HG02840 (cell line): ENCODE data around the gene GNB1.

ENCODE experiments used
- ATAC-seq: cut with Tn5 transposase; IDR thresholded peaks from one replicate; pipeline ENCODE4 v1.9.1; 2021; ENCODE audit warnings: mild to moderate bottlenecking, moderate library complexity, moderate number of reproducible peaks; ENCODE audit not compliant: unreplicated experiment, low FRiP score

GNB1 gene

GRCh38 chr1:1832820-1833219, 58.1 kb downstream of the GNB1 start:
- ATAC-seq: no peak

GRCh38 chr1:1832166-1832565, 58.7 kb downstream of the GNB1 start:
- no peak for ATAC-seq

- no peak for ATAC-seq
Measured at GRCh38 chr1:1827089-1827848, 63.6 kb downstream of the GNB1 start.

- ATAC-seq: no peak
Measured at GRCh38 chr1:1826356-1827088, 64.4 kb downstream of the GNB1 start.

GRCh38 chr1:1825217-1825616, 65.7 kb downstream of the GNB1 start:
- no peak for ATAC-seq

GRCh38 chr1:1819762-1820161, 71.1 kb downstream of the GNB1 start:
- no peak for ATAC-seq

DNA sequence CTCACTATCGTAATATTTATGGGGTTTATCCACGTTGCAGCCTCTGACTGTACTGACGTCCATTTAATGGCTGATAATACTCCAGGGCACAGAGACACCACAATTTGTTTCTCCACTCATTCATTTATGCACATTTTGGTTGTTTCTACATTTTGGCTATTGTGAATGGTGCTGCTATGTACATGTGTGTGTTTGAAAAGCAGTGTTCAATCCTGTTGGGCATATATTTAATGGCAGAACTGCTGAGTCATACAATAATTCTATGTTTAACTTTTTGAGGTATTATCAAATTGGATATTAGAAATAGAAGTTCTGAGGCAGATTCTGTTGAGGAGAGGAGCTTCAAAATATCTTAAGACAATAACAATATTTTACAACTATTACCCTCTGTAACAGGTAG, 73.7 kb downstream of the GNB1 start:
- no peak for ATAC-seq

DNA sequence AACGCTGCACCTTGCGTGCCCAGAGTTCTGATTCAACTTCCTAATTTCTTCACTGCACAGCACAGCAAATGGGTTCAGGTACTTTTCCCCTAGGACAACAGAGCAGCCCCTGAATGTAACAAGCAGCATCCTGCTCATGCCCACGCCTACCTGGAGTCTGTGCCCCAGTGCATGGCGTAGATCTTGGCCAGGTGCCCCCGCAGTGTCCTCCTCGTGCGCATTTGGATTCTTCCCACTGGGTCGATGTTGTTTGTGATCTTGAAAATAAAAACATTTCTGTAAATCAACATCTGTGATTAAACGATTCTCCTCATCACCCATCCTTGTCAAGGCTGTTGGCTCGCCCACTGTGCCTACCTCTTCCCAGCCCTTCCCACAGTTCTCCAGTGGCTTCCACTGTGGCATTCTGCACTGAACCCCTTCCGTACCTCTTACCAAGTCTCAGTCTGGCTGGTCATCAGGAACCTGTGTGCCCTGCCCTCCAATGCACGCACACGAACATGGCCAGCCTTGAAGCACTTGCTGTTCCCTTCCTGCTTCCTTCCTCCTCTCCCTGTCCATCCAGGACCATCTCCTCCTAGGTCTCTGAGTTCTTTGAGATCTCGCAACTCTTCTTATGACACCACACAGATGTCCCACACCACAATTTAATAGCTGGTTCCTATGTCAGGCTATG, 75.1 kb downstream of the GNB1 start:
- no peak for ATAC-seq

GRCh38 chr1:1809489-1809888, 81.4 kb downstream of the GNB1 start:
- ATAC-seq: no peak

DNA sequence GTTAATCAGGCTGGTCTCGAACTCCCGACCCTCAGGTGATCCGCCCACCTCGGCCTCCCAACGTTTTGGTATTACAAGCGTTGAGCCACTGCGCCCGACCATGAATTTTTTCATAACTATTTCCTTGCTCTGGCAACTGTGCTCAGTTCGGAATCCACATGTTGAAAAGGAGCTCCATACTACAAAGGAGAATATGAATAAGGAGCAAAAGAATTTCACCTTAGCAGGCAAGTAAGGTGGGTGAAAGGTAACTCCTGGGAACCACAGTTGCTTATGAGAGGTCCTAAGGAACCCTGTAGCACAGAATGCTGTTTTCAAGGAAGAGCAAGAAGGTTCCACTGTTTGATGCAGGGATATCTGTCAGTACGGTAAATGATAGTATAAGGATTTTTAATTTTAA, 82.7 kb downstream of the GNB1 start:
- ATAC-seq: no peak

DNA sequence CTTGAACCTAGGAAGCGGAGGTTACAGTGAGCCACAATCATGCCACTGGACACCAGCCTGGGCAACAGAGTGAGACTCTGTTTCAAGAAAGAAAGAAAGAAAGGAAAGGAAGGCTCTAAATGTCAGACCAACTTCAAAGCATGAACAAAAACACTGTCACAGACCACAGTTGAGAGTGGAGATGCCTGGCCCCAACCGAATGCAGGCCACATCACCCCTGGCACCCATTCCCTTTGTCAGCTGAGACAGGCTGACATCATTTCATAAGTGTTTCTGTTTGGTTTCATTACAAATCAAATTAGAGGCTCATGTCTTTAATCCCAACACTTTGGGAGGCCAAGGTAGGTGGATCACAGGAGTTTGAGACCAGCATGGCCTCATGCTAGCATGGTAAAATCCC, 84.0 kb downstream of the GNB1 start:
- ATAC-seq: no peak

- no peak for ATAC-seq
Measured at GRCh38 chr1:1804301-1804700, 86.6 kb downstream of the GNB1 start.

DNA sequence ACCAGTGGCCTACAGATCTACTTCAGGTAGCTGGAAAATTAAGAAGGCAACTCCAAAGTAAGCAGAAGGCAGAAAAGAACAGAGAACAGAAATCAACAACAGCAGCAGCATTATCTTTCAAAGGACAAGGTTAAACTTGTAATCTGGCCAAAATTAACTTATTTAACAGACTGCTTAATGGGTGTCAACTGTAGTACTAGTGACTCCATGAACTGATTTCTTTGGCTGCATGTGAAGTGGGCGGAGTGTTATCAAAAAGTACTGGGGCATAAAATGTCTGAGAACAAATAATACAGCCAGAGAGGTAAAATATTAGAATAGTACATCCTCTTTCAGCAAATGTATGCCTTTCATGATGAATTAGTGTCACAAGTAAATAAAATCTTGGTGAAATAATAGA, 88.0 kb downstream of the GNB1 start:
- ATAC-seq: no peak

DNA sequence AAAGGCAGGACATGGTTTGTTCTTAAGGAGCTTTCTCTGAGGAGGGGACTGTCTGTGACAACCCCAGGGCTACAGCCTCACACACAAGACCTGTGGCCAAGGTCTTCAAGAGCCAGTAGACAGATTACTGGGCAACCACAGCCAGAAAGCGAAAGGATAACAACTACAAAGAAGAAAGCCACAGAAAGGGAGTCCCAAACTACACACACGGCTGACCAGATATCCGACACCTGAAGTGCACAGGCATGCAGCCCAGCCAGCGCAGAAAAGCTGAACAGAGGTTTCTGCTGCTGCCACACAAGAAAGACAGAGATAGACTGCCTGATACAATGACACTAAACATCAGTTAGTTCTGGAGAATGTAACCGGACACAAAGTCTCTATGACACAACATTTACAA, 91.2 kb downstream of the GNB1 start:
- no peak for ATAC-seq

DNA sequence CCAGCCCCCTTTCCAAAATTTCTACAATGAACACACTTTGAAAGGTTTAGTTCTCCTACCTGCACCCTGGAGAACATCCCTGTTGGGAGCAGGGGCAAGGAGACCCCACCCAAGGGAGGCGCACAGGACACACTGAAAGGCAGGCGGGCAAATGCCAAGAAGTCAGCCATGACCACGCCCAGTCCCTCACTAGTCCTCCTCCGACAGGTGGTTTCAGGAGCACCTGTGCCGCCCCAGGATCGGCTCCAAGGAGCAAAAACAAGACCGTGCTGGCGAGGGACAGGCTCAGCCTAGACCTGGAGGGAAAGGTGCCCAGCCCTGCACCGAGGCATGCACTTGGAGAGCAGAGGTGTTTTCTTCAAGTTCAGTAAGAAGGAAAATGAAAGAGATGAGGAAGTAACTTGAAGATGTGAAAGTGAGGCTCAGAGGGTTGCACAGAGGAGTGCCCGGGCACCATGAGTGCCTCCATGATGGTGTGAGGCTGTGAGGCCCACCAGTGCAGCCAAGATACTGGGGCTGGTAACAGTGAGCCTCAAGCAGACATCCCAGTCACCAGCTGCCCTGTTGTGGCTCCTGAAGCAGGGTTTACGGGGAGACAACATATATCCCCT, 93.1 kb downstream of the GNB1 start:
- ATAC-seq: no peak

DNA sequence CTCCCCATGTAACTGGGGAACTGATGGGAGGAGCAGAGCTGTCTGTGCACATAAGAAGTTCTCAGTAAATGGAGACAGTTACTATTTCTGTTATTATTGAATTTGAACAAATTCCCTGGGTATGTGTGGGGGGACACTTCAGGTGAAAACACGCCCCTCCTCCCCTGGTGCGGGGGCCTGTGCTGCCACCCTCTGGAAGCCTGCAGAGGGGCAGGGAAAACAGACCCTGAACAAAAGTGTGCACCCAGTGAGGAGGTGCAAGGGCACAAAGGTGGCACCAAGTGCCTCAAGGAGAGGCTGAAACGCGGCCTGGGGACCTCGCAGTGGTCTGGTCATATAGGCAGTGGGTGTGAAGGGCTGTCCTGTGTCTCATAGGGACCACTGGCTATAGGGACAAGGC, 94.4 kb downstream of the GNB1 start:
- ATAC-seq: no peak

- no peak for ATAC-seq
Measured at GRCh38 chr1:1794999-1795398, 95.9 kb downstream of the GNB1 start.

DNA sequence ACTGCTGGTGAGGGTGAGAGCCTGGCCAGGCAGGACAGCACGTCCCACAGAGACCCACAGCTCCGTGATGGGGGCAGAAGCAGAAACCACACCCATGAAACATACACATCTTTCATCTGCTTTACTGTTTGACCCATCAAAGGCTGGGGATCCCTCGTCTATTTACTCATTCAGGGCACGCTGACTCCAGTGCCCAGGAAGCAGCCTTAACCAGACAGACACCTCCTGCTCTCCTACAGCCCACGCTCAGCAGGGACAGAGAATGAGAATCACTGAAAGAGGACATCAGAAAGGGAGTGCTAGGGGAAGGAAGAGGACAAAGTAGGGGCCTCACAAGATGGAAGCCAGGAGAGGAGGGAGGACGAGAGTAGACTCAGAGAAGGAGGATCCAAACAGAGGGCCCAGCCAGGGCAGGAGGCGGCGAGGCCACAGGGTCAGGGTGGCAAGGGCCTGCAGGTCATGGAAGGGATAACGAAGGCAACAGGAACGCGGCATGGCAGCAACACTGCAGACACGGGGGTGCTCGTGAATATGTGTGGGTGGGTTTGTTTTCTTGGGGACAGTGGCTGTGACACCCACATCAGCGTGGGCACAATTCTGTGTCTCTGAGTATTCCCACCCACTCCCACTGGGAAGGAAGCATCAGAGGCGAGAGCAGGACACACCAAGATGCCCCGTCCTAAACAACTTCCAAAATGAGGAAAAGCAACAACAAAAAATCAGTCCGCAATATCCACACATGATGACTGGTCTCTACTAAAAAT, 97.2 kb downstream of the GNB1 start:
- ATAC-seq: no peak

DNA sequence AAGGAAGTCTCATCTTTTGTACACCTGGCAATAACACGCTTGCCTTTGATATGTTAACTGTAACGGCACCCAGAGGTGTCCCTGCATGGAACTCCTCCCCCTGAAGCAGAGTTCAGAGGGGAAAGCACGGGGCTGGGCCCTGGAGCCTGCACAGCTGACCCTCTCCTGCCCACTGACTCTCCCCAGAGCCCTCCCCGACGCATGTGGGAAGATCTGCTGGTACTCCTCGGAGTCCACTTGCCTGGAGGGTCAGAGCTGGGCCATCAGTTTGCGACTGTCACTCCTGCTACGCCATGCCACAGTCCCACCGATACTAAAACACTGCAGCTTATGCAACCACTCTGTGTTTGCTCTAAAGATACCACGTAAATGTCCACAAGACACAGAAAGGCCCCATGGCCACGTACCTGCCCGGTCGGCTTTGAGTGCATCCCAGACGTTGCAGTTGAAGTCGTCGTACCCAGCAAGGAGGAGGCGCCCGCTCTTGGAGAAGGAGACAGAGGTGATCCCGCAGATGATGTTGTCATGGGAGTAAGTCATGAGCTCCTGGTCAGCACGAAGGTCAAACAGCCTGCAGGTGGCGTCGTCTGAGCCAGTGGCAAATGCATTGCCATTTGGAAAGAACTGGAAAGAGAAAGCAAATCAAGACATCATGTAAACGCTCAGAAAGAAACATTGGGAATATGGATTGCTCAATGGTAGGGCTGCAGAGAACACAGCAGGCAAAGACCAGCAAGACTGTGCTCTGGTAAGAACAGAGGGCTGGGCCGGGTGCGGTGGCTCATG, 102.0 kb downstream of the GNB1 start:
- ATAC-seq: no peak

GRCh38 chr1:1788136-1788535, 102.8 kb downstream of the GNB1 start:
- no peak for ATAC-seq
